COR-L47 (cell line): ENCODE data around the gene FES.
"Not testable (repeated sequence)": the region's sequence is repeated elsewhere in the genome, so short reads cannot be mapped to it uniquely, and the experiment has no call there.

Source experiments
- DNase-seq: peaks from one replicate; lab custom pipeline; 2025; lab: John Stamatoyannopoulos, UW

FES gene

DNA sequence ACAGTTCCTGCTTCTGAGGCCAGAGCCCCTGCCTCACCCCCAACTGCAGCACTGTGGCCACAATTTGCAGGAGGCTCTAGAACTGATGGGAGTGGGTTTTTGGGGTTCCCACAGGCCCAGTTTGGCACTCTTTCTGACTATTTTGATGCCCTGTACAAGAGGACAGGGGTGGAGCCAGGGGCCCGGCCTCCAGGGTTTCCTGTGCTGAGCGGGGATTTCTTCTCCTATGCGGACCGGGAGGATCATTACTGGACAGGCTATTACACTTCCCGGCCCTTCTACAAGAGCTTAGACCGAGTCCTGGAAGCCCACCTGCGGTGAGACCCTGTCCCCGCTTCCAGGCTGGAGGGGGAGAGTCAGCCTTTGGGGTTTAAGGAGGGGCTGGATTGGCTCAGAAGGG is 25.7 kb downstream of the FES start:
- DNase-seq = no peak

DNA sequence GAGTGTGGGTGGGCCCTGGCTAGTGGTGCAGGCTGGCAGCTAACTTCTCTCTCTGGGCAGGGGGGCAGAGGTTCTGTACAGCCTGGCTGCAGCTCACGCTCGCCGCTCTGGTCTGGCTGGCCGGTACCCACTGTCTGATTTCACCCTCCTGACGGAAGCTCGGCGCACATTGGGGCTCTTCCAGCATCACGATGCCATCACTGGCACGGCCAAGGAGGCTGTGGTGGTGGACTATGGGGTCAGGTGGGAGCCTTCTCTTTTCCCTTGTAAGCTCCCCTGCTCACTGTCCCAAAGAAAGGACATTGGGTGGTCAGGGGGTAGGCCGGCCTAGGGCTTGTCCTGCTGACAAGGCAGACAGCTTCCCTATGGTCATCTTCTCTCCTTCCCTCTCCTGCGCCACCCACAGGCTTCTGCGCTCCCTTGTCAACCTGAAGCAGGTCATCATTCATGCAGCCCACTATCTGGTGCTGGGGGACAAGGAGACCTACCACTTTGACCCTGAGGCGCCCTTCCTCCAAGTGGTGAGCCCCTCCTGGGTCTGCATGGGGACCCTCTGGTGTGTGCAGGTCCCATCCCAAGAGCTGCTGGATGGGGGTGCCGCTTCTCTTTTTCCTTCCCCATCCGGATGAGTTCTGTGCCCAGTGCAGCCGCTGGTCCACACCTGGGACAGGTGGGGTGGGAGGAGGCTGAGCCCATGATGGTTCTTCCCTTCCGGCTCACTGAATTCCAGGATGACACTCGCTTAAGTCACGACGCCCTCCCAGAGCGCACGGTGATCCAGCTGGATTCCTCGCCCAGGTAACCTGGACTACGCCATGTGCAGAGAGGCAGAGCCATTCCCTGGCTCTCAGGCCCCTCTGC is 26.4 kb downstream of the FES start:
- no peak for DNase-seq

DNA sequence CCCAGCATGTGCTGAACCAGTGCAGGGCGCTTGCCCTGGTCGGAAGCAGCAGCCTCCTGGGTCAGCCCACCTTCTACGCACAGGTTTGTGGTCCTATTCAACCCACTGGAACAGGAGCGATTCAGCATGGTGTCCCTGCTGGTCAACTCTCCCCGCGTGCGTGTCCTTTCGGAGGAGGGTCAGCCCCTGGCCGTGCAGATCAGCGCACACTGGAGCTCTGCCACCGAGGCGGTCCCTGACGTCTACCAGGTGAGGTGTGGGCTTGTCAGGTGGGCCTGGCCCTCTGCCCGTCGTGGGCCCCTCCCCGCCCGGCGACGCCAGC is 27.0 kb downstream of the FES start:
- DNase-seq = no peak

DNA sequence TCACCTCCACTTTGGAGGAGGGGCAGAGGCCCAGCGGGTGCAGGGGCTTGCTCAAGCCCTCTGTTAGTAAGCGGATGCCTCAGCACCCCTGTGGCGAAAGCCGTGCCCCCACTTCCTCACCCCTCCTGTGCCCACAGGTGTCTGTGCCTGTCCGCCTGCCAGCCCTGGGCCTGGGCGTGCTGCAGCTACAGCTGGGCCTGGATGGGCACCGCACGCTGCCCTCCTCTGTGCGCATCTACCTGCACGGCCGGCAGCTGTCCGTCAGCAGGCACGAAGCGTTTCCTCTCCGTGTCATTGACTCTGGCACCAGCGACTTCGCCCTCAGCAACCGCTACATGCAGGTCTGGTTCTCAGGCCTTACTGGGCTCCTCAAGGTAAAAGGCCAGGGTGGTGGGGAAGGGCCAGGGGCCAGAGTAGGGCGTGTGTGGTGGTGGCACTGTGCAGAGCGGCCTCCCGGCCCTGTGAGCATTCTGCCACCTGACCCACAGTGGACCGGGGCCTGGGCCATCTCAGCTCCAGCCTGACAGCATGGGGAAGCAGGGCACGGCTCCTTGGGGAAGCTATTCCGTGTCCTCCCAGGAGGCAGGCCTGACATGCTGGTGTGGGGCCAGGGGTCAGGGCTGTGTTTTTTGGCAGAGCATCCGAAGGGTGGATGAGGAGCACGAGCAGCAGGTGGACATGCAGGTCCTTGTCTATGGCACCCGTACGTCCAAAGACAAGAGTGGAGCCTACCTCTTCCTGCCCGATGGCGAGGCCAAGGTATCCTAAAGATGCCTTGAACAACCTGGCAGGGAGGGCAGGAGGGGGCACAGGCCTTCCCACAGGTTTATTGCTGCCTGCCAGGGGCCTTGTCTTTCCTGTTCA is 27.8 kb downstream of the FES start:
- no peak for DNase-seq

DNA sequence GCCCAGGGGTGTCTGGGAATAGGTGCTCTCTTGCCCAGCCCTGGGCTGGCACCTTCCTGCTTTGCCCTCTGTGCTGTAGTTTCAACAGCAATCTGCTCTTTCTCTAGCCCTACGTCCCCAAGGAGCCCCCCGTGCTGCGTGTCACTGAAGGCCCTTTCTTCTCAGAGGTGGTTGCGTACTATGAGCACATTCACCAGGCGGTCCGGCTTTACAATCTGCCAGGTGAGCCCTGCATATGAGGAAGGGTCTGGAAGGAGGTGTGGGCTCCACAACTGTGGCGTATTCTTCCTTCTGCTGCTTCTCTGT is 28.4 kb downstream of the FES start:
- DNase-seq = no peak

DNA sequence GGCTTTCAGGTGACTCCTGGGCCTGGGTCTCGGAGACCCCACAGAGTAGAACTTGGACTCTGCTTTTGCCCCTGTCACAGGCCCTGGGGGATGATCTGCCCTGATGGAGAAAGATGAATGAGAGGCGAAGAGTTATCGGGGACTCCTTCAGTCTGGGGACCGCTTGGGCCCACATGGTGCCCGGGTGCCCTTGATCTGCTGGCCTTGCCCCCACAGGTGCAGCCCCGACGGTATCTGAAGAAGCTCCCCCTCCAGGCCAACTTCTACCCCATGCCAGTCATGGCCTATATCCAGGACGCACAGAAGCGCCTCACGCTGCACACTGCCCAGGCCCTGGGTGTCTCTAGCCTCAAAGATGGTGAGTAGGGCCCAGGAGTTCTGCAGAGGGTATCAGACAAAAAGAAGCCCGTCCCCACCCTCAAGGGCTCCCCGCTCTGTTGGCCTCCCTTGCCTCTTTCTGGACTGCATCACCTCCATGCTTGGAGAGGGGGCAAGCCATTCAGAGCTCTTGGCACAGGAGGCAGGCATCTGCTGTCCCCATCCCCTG is 29.2 kb downstream of the FES start:
- DNase-seq = no peak

DNA sequence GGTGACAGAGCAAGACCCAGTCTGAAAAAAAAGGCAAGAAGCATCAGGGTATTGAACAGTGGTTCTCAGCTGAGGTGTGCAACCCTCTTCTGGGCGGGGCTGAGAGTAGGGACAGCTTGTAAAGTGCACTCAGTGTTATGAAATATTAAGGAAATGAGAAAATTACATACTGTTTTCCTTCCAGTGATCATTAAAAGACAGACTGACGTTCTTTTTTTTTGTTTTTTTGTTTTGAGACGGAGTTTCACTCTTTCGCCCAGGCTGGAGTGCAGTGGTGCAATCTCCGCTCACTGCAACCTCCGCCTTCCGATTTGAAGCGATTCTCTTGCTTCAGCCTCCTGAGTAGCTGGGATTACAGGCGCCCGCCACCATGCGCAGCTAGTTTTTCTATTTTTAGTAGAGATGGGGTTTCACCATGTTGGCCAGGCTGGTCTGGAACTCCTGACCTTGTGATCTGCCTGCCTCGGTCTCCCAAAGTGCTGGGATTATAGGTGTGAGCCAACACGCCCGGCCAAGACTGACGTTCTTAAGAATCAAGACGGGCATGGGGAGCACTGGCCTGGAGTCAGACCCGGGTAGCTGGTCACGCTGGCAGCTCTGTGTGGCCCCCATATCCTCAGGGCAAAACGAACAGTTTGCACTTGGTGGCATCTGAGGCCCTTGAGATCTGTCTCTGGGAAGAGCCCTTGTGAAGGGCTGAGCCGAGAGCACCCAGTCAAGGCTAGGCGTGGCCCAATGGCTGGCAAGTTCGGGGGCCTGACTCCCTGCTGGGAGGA is 30.2 kb downstream of the FES start:
- DNase-seq = no peak

DNA sequence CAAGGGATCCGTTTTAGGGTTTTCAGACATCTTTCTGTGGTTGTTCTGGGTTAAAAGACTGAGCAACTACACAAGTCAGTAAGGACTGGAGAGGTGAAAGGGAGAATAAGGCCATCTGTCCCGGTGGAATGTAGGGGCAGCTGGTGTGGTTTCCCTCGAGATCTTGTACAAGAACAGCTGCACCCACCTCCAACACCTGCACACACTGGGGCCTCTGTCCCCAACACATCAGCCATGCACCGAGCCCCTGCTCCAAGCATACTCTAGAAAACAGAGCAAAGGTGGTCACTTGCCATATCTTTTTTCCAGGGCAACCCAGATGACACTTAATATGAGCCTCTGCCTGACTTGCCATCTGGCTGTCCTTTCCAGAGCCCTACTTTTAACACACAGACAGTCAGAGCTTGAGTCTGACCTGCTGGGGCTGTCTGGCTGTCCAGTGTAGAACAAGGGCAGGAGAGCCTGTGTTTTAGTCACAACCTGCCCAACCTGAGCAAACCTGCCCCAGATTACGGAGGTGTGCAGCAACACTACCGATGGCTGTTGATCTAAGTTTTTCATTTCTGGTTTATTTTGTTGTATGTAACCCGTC is 31.0 kb downstream of the FES start:
- no peak for DNase-seq

DNA sequence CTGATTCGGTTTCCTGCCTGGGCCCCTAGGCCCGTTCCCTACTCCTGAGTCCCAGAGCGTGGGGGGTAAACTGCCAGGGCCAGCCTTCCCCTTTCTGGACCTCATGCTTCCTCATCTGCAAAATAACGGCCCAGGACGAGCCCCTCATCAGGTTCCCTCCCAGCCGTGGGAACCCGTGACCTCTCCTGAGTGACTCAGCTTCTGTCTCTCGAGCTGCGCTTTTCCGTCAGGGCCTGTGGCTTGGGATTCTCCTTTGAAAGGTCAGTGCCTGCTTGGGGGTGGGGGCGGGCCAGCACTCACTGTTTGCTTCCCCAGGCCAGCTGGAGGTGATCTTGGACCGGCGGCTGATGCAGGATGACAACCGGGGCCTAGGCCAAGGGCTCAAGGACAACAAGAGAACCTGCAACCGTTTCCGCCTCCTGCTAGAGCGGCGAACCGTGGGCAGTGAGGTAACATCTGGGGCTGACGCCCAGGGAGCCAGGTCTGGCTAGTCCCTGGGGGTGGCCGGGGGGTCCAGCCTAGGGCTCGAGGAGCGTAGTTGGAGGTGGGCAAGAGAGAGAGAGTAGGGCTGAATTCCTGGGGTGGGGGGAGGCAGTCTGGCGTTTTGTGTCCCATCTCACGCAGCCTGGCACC is 31.6 kb downstream of the FES start:
- DNase-seq = no peak

DNA sequence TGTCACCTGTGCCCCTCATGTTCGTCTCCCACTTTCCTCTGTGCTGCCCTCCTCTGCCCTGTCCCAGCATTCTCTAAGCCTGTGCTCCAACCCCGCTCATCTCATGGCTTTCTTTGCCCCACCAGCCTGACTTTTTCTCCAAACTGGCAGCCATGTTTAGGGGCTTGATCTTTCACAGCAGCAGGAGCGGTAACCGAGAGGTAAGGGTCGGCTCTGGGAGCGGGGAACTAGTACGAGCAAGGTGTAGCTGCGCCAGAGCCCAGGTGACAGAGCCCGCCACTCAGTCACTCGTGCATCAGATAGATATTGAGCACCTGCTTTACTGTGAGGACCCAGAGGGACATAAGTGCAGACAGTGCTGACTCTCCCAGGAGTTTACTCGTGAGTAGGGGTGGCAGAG is 32.2 kb downstream of the FES start:
- no peak for DNase-seq

DNA sequence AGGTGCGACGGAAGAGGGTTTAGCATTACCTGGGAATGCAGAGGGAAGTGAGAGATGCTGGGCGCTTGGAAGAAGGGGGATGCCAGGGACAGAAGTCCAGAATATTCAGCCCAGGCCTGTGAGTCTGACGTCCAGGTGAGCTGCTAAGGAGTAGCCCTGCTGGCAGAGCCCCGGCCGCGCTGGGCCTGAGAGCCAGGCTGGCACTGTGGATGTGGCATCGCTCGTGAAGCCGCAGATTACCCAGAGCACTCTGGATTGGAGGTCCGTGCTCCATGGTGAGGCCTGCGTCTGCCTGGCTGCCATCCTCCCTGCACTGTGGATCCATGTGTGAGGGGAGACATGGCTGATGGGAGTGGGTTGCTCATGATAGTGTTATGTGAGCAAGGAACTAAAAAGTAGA is 33.3 kb downstream of the FES start:
- no peak for DNase-seq

DNA sequence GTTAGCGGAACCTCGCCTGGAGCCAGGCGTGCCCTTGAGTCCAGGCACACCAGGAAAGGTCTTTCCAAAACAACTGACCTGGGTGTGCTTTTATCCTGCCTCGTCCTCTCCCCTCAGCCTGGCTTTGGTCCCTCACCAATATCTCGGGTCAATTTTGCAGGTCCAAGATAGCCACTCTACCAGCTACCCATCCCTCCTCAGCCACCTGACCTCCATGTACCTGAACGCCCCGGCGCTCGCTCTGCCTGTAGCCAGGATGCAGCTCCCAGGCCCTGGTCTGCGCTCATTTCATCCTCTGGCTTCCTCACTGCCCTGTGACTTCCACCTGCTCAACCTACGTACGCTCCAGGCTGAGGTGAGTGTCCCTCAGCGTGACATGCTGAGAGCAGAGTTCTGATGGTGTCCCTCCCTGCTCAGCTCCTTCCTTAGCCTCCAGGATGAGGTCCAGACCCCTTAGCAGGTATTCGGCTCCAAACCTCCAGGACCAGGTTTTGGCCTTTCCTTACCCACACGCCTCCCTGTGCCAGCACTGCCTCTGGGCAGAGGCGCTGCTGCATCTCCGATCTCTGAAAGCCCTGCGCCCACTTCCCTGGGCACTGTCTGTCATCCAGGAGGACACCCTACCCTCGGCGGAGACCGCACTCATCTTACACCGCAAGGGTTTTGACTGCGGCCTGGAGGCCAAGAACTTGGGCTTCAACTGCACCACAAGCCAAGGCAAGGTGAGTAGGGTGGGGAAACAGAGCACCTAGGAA is 33.9 kb downstream of the FES start:
- no peak for DNase-seq

DNA sequence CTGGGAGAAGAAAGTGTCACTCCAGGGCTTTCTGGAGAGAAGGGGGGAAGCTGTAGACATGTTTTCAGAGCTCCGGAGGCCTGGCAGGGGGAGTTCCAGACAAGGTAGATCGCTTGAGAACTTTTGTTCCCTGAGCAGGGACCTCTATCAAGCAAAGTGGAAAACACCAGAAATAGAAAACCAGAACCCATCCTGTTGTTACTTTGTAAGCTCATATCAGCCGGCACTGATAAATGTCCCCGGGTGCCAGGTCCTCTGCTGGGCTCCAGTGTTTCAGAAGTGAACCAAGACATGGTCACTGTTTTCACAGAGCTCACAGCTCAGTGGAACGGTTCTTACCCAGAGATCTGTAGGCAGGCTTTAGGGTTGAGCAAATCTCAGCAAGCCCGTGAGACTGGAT is 34.5 kb downstream of the FES start:
- DNase-seq = no peak

DNA sequence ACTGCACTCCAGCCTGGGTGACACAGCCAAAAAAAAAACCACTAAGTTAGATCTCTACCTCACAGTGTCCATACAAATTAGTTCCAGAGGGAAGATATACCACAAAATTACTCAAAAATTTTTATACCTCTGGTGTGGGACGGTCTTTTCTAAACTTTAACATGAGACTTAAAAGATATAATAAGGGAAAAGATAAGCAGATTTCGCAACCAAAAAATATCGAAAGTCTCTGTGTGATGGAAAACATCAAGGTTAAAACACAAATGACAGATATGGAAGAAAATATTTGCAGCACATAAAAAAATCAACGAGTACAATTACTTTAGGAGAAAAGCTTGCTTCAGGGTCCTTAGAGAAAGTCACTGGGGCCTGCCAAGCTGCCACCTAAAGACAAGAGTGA is 37.6 kb downstream of the FES start:
- DNase-seq = no peak

DNA sequence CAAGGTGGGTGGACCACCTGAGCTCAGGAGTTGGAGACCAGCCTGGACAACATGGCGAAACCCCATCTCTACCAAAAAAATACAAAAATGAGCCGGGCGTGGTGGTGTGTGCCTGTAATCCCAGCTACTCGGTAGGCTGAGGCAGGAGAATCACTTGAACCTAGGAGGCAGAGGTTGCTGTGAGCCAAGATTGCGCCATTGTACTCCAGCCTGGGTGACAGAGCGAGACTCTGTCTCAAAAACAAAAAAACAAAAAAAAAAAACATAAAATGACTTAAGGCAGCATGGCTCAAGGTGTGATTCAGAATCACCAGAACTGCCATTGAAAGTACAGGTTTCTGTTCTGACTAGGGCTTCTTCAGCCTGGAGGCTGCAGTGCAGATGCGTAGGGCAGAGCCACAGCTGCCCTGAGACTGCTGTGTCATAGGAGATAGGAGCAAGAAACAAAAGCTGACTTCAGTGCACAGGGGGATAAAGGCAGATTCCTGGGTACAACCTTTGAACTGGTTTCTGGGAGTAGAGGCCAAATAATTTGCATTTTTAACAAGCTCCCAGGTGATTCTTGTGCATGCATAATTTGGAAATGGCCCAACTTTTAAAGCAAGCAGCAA is 38.5 kb downstream of the FES start:
- DNase-seq = not testable (repeated sequence)

DNA sequence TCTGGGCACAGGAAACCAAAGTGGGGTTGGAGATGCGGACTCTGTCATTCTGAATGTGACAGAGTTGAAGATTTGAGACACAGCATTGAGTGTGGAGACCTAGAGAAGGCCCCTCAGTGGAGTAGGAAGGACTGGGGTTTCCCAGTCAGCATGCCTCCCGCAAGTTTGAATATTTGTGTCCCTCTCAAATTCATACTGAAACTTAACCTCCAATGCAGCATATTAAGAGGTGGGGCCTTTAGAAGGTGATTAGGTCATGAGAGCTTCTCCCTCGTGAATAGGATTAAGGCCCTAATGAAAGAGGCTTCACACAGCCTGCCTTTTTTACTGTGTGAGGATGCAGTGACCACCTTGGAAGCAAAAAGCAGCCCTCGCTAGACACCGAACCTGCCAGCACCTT is 40.1 kb downstream of the FES start:
- DNase-seq = no peak

DNA sequence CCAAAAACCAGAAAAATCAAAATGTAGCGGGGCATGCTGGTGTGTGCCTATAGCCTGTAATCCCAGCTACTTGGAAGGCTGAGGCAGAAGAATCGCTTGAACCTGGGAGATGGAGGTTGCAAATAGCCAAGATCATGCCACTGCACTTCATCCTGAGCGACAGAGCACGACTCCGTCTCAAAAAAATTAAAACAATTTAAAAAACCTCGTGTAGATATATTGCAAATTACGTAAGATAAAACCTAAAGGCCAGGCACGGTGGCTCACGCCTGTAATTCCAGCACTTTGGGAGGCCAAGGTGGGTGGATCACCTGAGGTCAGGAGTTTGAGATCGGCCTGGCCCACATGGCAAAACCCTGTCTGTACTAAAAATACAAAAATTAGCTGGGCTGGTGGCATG is 42.5 kb downstream of the FES start:
- not testable (repeated sequence) for DNase-seq

DNA sequence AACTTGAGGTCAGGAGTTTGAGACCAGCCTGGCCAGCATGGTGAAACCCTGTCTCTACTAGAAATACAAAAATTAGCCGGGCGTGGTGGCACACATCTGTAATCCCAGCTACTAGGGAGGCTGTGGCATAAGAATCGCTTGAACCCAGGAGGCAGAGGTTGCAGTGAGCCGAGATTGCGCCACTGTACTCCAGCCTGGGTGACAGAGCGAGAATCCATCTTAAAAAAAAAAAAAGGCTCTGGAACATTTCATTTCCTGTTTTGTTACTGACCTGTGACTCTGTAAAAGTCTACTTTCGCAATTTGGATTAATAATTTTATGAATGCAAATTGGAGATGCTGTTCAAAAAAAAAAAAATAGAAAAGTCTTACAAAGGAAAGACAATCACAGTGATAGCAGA is 43.8 kb downstream of the FES start:
- DNase-seq = not testable (repeated sequence)

DNA sequence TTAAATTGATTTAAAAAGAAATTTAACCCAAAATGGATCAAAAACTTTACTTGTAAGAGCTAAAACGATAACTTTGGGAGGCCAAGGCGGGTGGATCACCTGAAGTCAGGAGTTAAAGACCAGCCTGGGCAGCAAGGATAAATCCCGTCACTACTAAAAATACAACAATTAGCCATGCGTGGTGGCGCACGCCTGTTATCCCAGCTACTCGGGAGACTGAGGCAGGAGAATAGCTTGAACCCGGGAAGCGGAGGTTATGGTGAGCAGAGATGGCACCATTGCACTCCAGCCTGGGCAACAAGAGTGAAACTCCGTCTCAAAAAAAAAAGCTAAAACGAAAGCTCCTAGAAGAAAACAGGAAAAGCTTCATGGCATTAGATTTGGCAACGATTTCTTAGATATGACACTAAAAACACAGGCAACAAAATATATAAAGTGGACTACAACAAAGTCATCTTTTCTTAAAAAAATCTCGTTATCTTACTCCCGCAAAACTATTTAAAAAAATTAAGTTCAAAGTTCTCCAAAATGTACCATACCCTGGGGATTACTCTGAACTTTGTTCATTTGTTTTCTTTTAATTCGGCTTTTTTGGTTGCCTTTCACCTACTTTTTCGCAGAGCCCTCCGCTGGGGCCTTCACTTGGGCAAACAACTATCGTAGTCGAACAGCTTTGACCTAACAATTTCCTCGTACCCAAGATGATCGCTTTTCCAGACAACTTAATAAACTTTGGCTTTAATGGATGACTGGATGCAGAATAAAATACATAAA is 45.1 kb downstream of the FES start:
- no peak for DNase-seq
